H1 (cell line): ENCODE data around the gene SOX6. TPM values are rescaled to one million over a fixed set of nuclear protein-coding genes. Genes with fewer than 3 reads are reported as not detected.

Experiments
- CTCF ChIA-PET: fragments of 300-600 bp; sonication (Branson Sonifier 250); formaldehyde crosslinking; loops from one replicate; lab custom pipeline; 2021; ENCODE audit not compliant: partially characterized antibody; lab: Charles Lee
- POLR2A ChIA-PET: fragments of 300-600 bp; sonication (Branson Sonifier 250); formaldehyde crosslinking; loops from one replicate; lab custom pipeline; 2021; ENCODE audit warnings: inconsistent platforms; ENCODE audit not compliant: partially characterized antibody; lab: Charles Lee
- DNase-seq, 2 experiments: peaks; one replicate each; pipeline versions ENCODE4 v3.0.0 to v3.0.0-alpha.2; 2010 to 2022; ENCODE audit warnings: low spot score in 2 of 2, low read depth in 1 of 2, mixed read lengths in 1 of 2
- FAIRE-seq: peaks from 2 replicates; lab custom pipeline; 2011; peaks lifted over from hg19 to GRCh38; lab: Jason Lieb, UNC
- H2AFZ ChIP-seq: 2 replicates; pipeline ENCODE4 v1.8.1; 2012; ENCODE audit warnings: low read length, inconsistent platforms
- H2AK5ac ChIP-seq: 2 replicates; pipeline ENCODE4 v1.6.1; 2013; ENCODE audit warnings: low read depth, low read length
- H2BK120ac ChIP-seq: replicated peaks from 2 replicates; pipeline ENCODE3; 2013; ENCODE audit warnings: low read depth, low read length, inconsistent platforms
- H2BK12ac ChIP-seq: 2 replicates; pipeline ENCODE4 v1.6.1; 2013; ENCODE audit warnings: low read depth, low read length
- H2BK15ac ChIP-seq: 2 replicates; pipeline ENCODE4 v1.6.1; 2013; ENCODE audit warnings: low read length
- H2BK20ac ChIP-seq: 2 replicates; pipeline ENCODE4 v1.6.1; 2013; ENCODE audit warnings: low read length
- H2BK5ac ChIP-seq: 2 replicates; pipeline ENCODE4 v1.6.1; 2013; ENCODE audit warnings: low read depth, low read length
- H3K14ac ChIP-seq: 2 replicates; pipeline ENCODE4 v1.6.1; 2013; ENCODE audit warnings: inconsistent platforms; ENCODE audit not compliant: insufficient read length
- H3K18ac ChIP-seq: 2 replicates; pipeline ENCODE4 v1.6.1; 2013; ENCODE audit warnings: low read length; ENCODE audit errors: extremely low read depth
- H3K23ac ChIP-seq: 2 replicates; pipeline ENCODE4 v1.6.1; 2013; ENCODE audit warnings: inconsistent platforms; ENCODE audit not compliant: insufficient read length
- H3K23me2 ChIP-seq: 2 replicates; pipeline ENCODE4 v1.6.1; 2013; ENCODE audit warnings: low read depth, low read length
- H3K27ac ChIP-seq: 2 replicates; pipeline ENCODE4 v1.6.1; 2011; ENCODE audit warnings: low read depth, low read length, inconsistent platforms
- H3K27me3 ChIP-seq, 4 experiments: replicated peaks in 1 of 4; 1 replicate in 1 of 4; 2 replicates in 3 of 4; pipeline versions ENCODE4 v1.6.1 to v1.8.1; 2011 to 2013; ENCODE audit warnings: low read length in 3 of 4, mild to moderate bottlenecking in 3 of 4, inconsistent platforms in 2 of 4, mixed read lengths in 2 of 4, moderate library complexity in 1 of 4; ENCODE audit not compliant: control insufficient read depth in 3 of 4, insufficient read depth in 3 of 4; ENCODE audit errors: extremely low read depth in 1 of 4
- H3K36me3 ChIP-seq, 4 experiments: 2 replicates each; pipeline versions ENCODE4 v1.6.1 to v1.8.1; 2011 to 2013; ENCODE audit warnings: mild to moderate bottlenecking in 4 of 4, low read length in 3 of 4, moderate library complexity in 2 of 4, control low read depth in 1 of 4, inconsistent platforms in 1 of 4; ENCODE audit not compliant: insufficient read depth in 4 of 4, control insufficient read depth in 2 of 4
- H3K4ac ChIP-seq: replicated peaks from 2 replicates; pipeline ENCODE3; 2013; ENCODE audit warnings: low read length, low read depth, mixed read lengths, inconsistent platforms; ENCODE audit not compliant: insufficient read length
- H3K4me1 ChIP-seq, 4 experiments: replicated peaks in 1 of 4; 1 replicate in 1 of 4; 2 replicates in 3 of 4; pipeline versions ENCODE4 v1.6.1 to v1.8.1; 2011 to 2013; ENCODE audit warnings: low read length in 3 of 4, inconsistent platforms in 2 of 4, mixed read lengths in 1 of 4; ENCODE audit not compliant: insufficient read depth in 4 of 4, control insufficient read depth in 3 of 4
- H3K4me2 ChIP-seq, 2 experiments: 2 replicates each; pipeline versions ENCODE4 v1.6.1 to v1.8.1; 2011 to 2013; ENCODE audit warnings: low read depth in 2 of 2, low read length in 2 of 2, control low read depth in 1 of 2, inconsistent platforms in 1 of 2, mild to moderate bottlenecking in 1 of 2; ENCODE audit not compliant: insufficient read depth in 1 of 2
- H3K4me3 ChIP-seq, 4 experiments: fragments of 200-600, 300-600 bp in 1 of 4; sonication (generic), shearing (Covaris generic), sonication (Bioruptor Twin) in 1 of 4; 2 replicates each; pipeline versions ENCODE4 v1.5.1 to v1.8.1; 2011 to 2016; ENCODE audit warnings: low read length in 4 of 4, low read depth in 3 of 4, control low read depth in 2 of 4, inconsistent platforms in 2 of 4, mild to moderate bottlenecking in 2 of 4, mixed read lengths in 1 of 4, moderate library complexity in 1 of 4; ENCODE audit not compliant: insufficient read depth in 2 of 4; ENCODE audit errors: extremely low read depth in 1 of 4
- H3K56ac ChIP-seq: replicated peaks from 2 replicates; pipeline ENCODE3; 2013; ENCODE audit warnings: low read depth, mild to moderate bottlenecking, mixed read lengths, low read length, inconsistent platforms; ENCODE audit not compliant: insufficient read length
- H3K79me1 ChIP-seq: 2 replicates; pipeline ENCODE4 v1.6.1; 2013; ENCODE audit warnings: low read depth, low read length, control low read depth
- H3K79me2 ChIP-seq, 2 experiments: 2 replicates each; pipeline versions ENCODE4 v1.6.1 to v1.8.1; 2012 to 2013; ENCODE audit warnings: low read length in 2 of 2, mild to moderate bottlenecking in 2 of 2, inconsistent platforms in 1 of 2; ENCODE audit not compliant: insufficient read depth in 2 of 2, control insufficient read depth in 1 of 2
- H3K9ac ChIP-seq, 4 experiments: replicated peaks in 1 of 4; 1 replicate in 1 of 4; 2 replicates in 3 of 4; pipeline versions ENCODE4 v1.6.1 to v1.8.1; 2011 to 2013; ENCODE audit warnings: low read depth in 3 of 4, low read length in 3 of 4, control low read depth in 2 of 4, mild to moderate bottlenecking in 2 of 4, moderate library complexity in 2 of 4, inconsistent platforms in 1 of 4; ENCODE audit errors: extremely low read depth in 1 of 4
- H3K9me3 ChIP-seq, 2 experiments: 2 replicates each; pipeline versions ENCODE4 v1.6.1 to v1.8.1; 2012 to 2013; ENCODE audit warnings: mild to moderate bottlenecking in 2 of 2, moderate library complexity in 2 of 2, control low read depth in 1 of 2, inconsistent platforms in 1 of 2, low read depth in 1 of 2, low read length in 1 of 2, mixed read lengths in 1 of 2; ENCODE audit not compliant: insufficient read depth in 2 of 2
- H4K20me1 ChIP-seq, 2 experiments: replicated peaks in 1 of 2; 2 replicates each; pipeline versions ENCODE3 to v1.8.1; 2011 to 2013; ENCODE audit warnings: inconsistent platforms in 2 of 2, low read length in 2 of 2, mild to moderate bottlenecking in 1 of 2; ENCODE audit not compliant: insufficient read depth in 2 of 2, control insufficient read depth in 1 of 2
- H4K5ac ChIP-seq: 2 replicates; pipeline ENCODE4 v1.6.1; 2013; ENCODE audit warnings: low read length, low read depth, mixed read lengths, inconsistent platforms; ENCODE audit not compliant: insufficient read length
- H4K8ac ChIP-seq: 2 replicates; pipeline ENCODE4 v1.8.0; 2013; ENCODE audit warnings: mild to moderate bottlenecking, moderate library complexity, low read length, inconsistent platforms; ENCODE audit not compliant: insufficient read depth; ENCODE audit errors: extremely low read depth
- H4K91ac ChIP-seq: replicated peaks from 2 replicates; pipeline ENCODE3; 2013; ENCODE audit warnings: low read length, mixed read lengths, inconsistent platforms; ENCODE audit not compliant: insufficient read length
- BRCA1 ChIP-seq: IDR thresholded peaks from 2 replicates; pipeline ENCODE4 v1.6.1; 2012; ENCODE audit warnings: low read depth, low read length, improper control_type of control experiment
- KDM1A ChIP-seq: fragments of 200-600, 300-600 bp; sonication (generic); IDR thresholded peaks from 2 replicates; pipeline ENCODE4 v1.7.1; 2016; ENCODE audit warnings: mild to moderate bottlenecking, low read length, borderline replicate concordance
- KDM4A ChIP-seq: IDR thresholded peaks from one replicate; pipeline ENCODE4 v1.7.1; 2012; ENCODE audit warnings: low read depth, mild to moderate bottlenecking, moderate library complexity, low read length, inconsistent platforms; ENCODE audit not compliant: severe bottlenecking
- PHF8 ChIP-seq: fragments of 200-600 bp; sonication (generic); conservative IDR thresholded peaks from 2 replicates; pipeline ENCODE4 v1.7.1; 2012; ENCODE audit warnings: low read depth, mild to moderate bottlenecking, inconsistent platforms, low read length, moderate library complexity
- SAP30 ChIP-seq: fragments of 300-600 bp; sonication (generic); IDR thresholded peaks from 2 replicates; pipeline ENCODE4 v1.7.1; 2012; ENCODE audit warnings: low read length, moderate library complexity, mild to moderate bottlenecking, inconsistent platforms; ENCODE audit not compliant: insufficient read depth, insufficient replicate concordance
- TBP ChIP-seq: IDR thresholded peaks from 2 replicates; pipeline ENCODE4 v1.6.1; 2011; ENCODE audit warnings: low read depth, low read length, improper control_type of control experiment
- WGBS, 2 experiments: shearing (Covaris generic) in 1 of 2; methylation state at CpG; one replicate each; pipeline versions ENCODE4 v1.1.6 to v1.1.7; 2013 to 2015; ENCODE audit warnings: low lambda C conversion rate in 2 of 2, mixed read lengths in 2 of 2, inconsistent platforms in 1 of 2, low coverage in 1 of 2, missing lambda C conversion rate in 1 of 2; ENCODE audit not compliant: insufficient replicate concordance in 2 of 2, insufficient coverage in 1 of 2, insufficient read length in 1 of 2; ENCODE audit errors: extremely low coverage in 1 of 2, missing lambda C conversion rate in 1 of 2; 5-methylcytosine and 5-hydroxymethylcytosine counted together
- polyA plus RNA-seq, 7 experiments: library from polyadenylated mRNA; depleted of rRNA in 3 of 7; stranded (reverse) in 5 of 7; unstranded in 2 of 7; fragments of >200 nt in 5 of 7; fragments of 200-250 nt in 2 of 7; gene quantifications; 1 replicate in 5 of 7; 2 replicates in 1 of 7; 4 replicates in 1 of 7; pipeline versions ENCODE4 v1.2.1 to v1.2.3, GENCODE V29; 2011 to 2013; ENCODE audit warnings: missing spikeins in 2 of 7, mixed read lengths in 2 of 7
- total RNA-seq: library from RNA; stranded (reverse); fragmentation: NEBNext Ultra II Directional; extraction: Animal tissue kit (Norgen Biotek cat#: 25700); gene quantifications from 2 replicates; pipeline ENCODE4 v1.2.1, GENCODE V29; 2021

SOX6 gene
- total and polyA plus RNA-seq, 2 of the 8 experiments (the other 6 are each of a cell fraction or from before 2014, with no cell fraction given), result 0.09 TPM; not detected in 1

DNA sequence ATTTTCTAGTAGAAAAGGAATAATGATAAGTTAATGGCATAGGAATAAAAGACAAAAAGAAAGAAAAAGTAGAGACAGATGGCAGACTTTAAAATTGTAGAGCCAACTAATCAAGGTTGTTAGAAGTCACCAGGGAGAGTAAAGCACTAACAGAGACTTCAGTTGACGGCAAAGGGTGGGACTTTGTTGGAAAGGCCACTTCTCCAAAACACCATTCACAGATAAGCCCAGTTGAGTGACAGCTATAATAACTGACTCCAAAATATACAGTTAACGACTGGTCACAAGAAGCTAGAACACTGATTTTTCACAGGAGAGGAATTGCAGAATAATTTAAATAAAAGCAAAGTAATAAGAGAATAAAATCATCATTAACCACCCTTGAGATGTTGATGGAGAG is 16.0 kb upstream of the SOX6 start:
- no peak overlapping the region for H2BK120ac ChIP-seq
- no peak for FAIRE-seq
- no peak overlapping the region for H4K5ac ChIP-seq
- no peak overlapping the region for H2AK5ac ChIP-seq
- TF ChIP-seq KDM1A (no peak), PHF8 (no peak), BRCA1 (no peak), SAP30 (no peak), KDM4A (no peak), TBP (no peak)
- H3K27ac ChIP-seq, result no peak overlapping the region
- no peak overlapping the region for H3K23ac ChIP-seq
- no peaks in the 10 kb centered on the region for H4K20me1 ChIP-seq
- no peak for DNase-seq
- no peak overlapping the region for H3K9ac ChIP-seq
- H2BK15ac ChIP-seq, result no peak overlapping the region
- H3K79me2 ChIP-seq, result no peaks in the 10 kb centered on the region
- no peaks in the 10 kb centered on the region for H3K36me3 ChIP-seq
- no peak overlapping the region for H2BK5ac ChIP-seq
- no peaks in the 10 kb centered on the region for H3K9me3 ChIP-seq
- no peak overlapping the region for H2BK20ac ChIP-seq
- ChIA-PET CTCF (no interaction called here), POLR2A (no interaction called here)
- no peak overlapping the region for H2BK12ac ChIP-seq
- H2AFZ ChIP-seq, result no peak overlapping the region
- no peak overlapping the region for H4K8ac ChIP-seq
- H3K4ac ChIP-seq, result no peak overlapping the region
- H3K23me2 ChIP-seq, result no peaks in the 10 kb centered on the region
- no peak overlapping the region for H4K91ac ChIP-seq
- H3K4me3 ChIP-seq, result no peak overlapping the region
- no peaks in the 10 kb centered on the region for H3K27me3 ChIP-seq
- no peaks in the 10 kb centered on the region for H3K4me1 ChIP-seq
- no peak overlapping the region for H3K4me2 ChIP-seq
- 89% methylated on average over 2 of the region's 2 CpGs; no CpG with 5 or more reads in 1 of the 2 experiments for WGBS, 2 experiments
- H3K14ac ChIP-seq, result no peak overlapping the region
- H3K56ac ChIP-seq, result no peak overlapping the region
- no peak overlapping the region for H3K18ac ChIP-seq
- no peaks in the 10 kb centered on the region for H3K79me1 ChIP-seq
